ENCODE results near the gene TMEM117.
"Not testable (repeated sequence)": the region's sequence is repeated elsewhere in the genome, so short reads cannot be mapped to it uniquely, and the experiment has no call there.

The TMEM117 gene

GRCh38 chr12:44025499-44025898 lies 189.6 kb downstream of the TMEM117 start:
- no peak for DNase-seq (ENCODE audit: low spot score)

- no peak for DNase-seq (ENCODE audit: low spot score)
Observed at GRCh38 chr12:44026046-44026445, 190.2 kb downstream of the TMEM117 start.

GRCh38 chr12:44026926-44027325 lies 191.0 kb downstream of the TMEM117 start:
- DNase-seq (ENCODE audit: low spot score) = not testable (repeated sequence)

GRCh38 chr12:44029194-44029593 lies 193.3 kb downstream of the TMEM117 start:
- no peak for DNase-seq (ENCODE audit: low spot score)

- peak; percentile 21 for DNase-seq (ENCODE audit: low spot score)
Observed at GRCh38 chr12:44031472-44032185, 195.7 kb downstream of the TMEM117 start.

- DNase-seq (ENCODE audit: low spot score) = no peak
Observed at GRCh38 chr12:44034906-44035305, 199.0 kb downstream of the TMEM117 start.

GRCh38 chr12:44036875-44037443 lies 201.1 kb downstream of the TMEM117 start:
- no peak for DNase-seq (ENCODE audit: low spot score)

- no peak for DNase-seq (ENCODE audit: low spot score)
Observed at GRCh38 chr12:44038411-44038810, 202.5 kb downstream of the TMEM117 start.

- not testable (repeated sequence) for DNase-seq (ENCODE audit: low spot score)
Observed at GRCh38 chr12:44044491-44044890, 208.6 kb downstream of the TMEM117 start.

GRCh38 chr12:44046732-44047417 lies 211.0 kb downstream of the TMEM117 start:
- no peak for DNase-seq (ENCODE audit: low spot score)

GRCh38 chr12:44052554-44052953 lies 216.7 kb downstream of the TMEM117 start:
- DNase-seq (ENCODE audit: low spot score) = no peak

- no peak for DNase-seq (ENCODE audit: low spot score)
Observed at GRCh38 chr12:44053549-44054127, 217.8 kb downstream of the TMEM117 start.

GRCh38 chr12:44054281-44054680 lies 218.4 kb downstream of the TMEM117 start:
- DNase-seq (ENCODE audit: low spot score) = no peak

- DNase-seq (ENCODE audit: low spot score) = no peak
Observed at GRCh38 chr12:44058366-44058765, 222.5 kb downstream of the TMEM117 start.

GRCh38 chr12:44059476-44059875 lies 223.6 kb downstream of the TMEM117 start:
- DNase-seq (ENCODE audit: low spot score) = no peak

GRCh38 chr12:44063671-44064070 lies 227.8 kb downstream of the TMEM117 start:
- no peak for DNase-seq (ENCODE audit: low spot score)

GRCh38 chr12:44076871-44077270 lies 241.0 kb downstream of the TMEM117 start:
- DNase-seq (ENCODE audit: low spot score) = peak; percentile 1

GRCh38 chr12:44077294-44077693 lies 241.4 kb downstream of the TMEM117 start:
- DNase-seq (ENCODE audit: low spot score) = no peak

GRCh38 chr12:44078273-44078672 lies 242.4 kb downstream of the TMEM117 start:
- DNase-seq (ENCODE audit: low spot score) = no peak

- DNase-seq (ENCODE audit: low spot score) = no peak
Observed at GRCh38 chr12:44088647-44089046, 252.8 kb downstream of the TMEM117 start.

GRCh38 chr12:44091948-44092606 lies 256.2 kb downstream of the TMEM117 start:
- DNase-seq (ENCODE audit: low spot score) = no peak

- no peak for DNase-seq (ENCODE audit: low spot score)
Observed at GRCh38 chr12:44098786-44099185, 262.9 kb downstream of the TMEM117 start.

Data from NAMALWA (cell line).